Measurements from ENCODE around the gene PTGS2. TPM values are rescaled to one million over a fixed set of nuclear protein-coding genes. Genes with fewer than 3 reads are reported as not detected.
A peak's percentile ranks its signal among the peaks of the same experiment; 100 is the strongest.
"Not testable (repeated sequence)": the region's sequence is repeated elsewhere in the genome, so short reads cannot be mapped to it uniquely, and the experiment has no call there.

The PTGS2 gene
- total RNA-seq, 2 experiments from 2014 or later = 0.61 to 0.88 TPM

DNA sequence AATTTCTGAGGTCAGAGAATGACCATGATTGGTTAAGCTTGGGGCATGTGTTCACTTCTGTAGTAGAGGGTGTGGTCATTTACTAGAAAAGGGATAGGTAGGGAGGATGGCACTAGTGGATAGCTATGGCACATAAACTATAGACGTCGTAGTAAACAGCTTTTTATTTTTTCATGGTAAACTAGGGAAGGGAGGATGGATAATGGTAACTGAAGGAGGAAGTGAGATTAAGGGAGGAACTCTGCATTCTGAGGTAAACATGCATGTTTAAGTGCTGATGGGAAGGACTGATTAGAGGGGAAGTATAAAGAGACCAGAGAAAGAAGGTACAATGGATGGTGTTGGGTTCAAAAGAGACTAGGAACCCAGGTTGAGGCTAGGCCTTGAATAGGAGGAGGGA, 26.9 kb downstream of the PTGS2 start:
- H3K4me3 ChIP-seq (ENCODE audit: low read length) = no peak overlapping the region
- DNase-seq (no peak), ATAC-seq (ENCODE audit: poor library complexity) (no peak)
- Mint-ChIP-seq H3K4me3 (no peak overlapping the region), H3K4me1 (ENCODE audit: low read depth) (no peaks in the 10 kb centered on the region), H3K27me3 (no peaks in the 10 kb centered on the region), H3K9me3 (no peaks in the 10 kb centered on the region), H3K36me3 (ENCODE audit: low read depth) (no peaks in the 10 kb centered on the region), H3K27ac (no peak overlapping the region)
- POLR2A ChIA-PET = no interaction called here
- CTCF ChIA-PET = no interaction called here
- peaks cover 0 to 5% of the 10 kb centered on the region in 2 experiments for H3K9me3 ChIP-seq (ENCODE audit: control insufficient read depth in 1 of 2, insufficient read depth in 1 of 2, low read length in 2 of 2)
- intact Hi-C loops (cut with DNase I, micrococcal nuclease) = no loop called here
- no peaks in the 10 kb centered on the region for H3K36me3 ChIP-seq (ENCODE audit: insufficient read depth, low read length)
- H3K27ac ChIP-seq (ENCODE audit: low read depth in 1 of 2, low read length in 2 of 2) = no peak overlapping the region
- no peak for TF ChIP-seq CTCF (IDR thresholded peaks at IDR 0.05)
- H3K4me1 ChIP-seq (ENCODE audit: insufficient read depth, low read length) = no peaks in the 10 kb centered on the region
- H3K27me3 ChIP-seq (ENCODE audit: control insufficient read depth in 1 of 2, insufficient read depth in 2 of 2, low read length in 2 of 2) = no peaks in the 10 kb centered on the region

- POLR2A ChIA-PET = no interaction called here
- DNase-seq (no peak), ATAC-seq (ENCODE audit: poor library complexity) (no peak)
- CTCF ChIA-PET = no interaction called here
- Mint-ChIP-seq H3K36me3 (ENCODE audit: low read depth) (no peaks in the 10 kb centered on the region), H3K4me3 (no peak overlapping the region), H3K27ac (no peak overlapping the region), H3K9me3 (no peaks in the 10 kb centered on the region), H3K4me1 (ENCODE audit: low read depth) (no peaks in the 10 kb centered on the region), H3K27me3 (no peaks in the 10 kb centered on the region)
- Histone ChIP-seq H3K36me3 (ENCODE audit: insufficient read depth, low read length) (no peaks in the 10 kb centered on the region), H3K27ac (ENCODE audit: low read depth in 1 of 2, low read length in 2 of 2) (no peak overlapping the region), H3K4me1 (ENCODE audit: insufficient read depth, low read length) (no peaks in the 10 kb centered on the region), H3K9me3 (ENCODE audit: control insufficient read depth in 1 of 2, insufficient read depth in 1 of 2, low read length in 2 of 2) (no peaks in the 10 kb centered on the region), H3K27me3 (ENCODE audit: control insufficient read depth in 1 of 2, insufficient read depth in 2 of 2, low read length in 2 of 2) (no peaks in the 10 kb centered on the region), H3K4me3 (ENCODE audit: low read length) (no peak overlapping the region)
- intact Hi-C loops (cut with DNase I, micrococcal nuclease) = no loop called here
- no peak for TF ChIP-seq CTCF (IDR thresholded peaks at IDR 0.05)
Observed at GRCh38 chr1:186648613-186649012, 31.6 kb downstream of the PTGS2 start.

DNA sequence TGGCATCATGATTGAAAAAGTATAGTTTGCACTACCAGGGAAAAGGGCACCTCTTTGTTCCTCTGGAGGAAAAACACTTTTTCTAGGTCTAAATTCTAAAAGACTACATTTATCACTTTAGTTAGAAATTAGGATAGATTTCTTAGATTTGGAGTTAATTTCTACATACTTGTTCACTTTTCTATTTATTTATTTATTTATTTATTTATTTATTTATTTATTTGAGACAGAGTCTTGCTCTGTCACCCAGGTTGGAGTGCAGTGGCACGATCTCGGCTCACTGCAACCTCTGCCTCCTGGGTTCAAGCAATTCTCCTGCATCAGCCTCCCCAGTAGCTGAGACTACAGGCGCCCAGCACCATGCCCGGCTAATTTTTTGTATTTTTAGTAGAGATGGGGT, 32.2 kb downstream of the PTGS2 start:
- H3K27me3 Mint-ChIP-seq; intact Hi-C loops (cut with DNase I, micrococcal nuclease); H3K36me3 Mint-ChIP-seq (ENCODE audit: low read depth); H3K4me3 ChIP-seq (ENCODE audit: low read length); H3K4me1 Mint-ChIP-seq (ENCODE audit: low read depth); H3K36me3 ChIP-seq (ENCODE audit: insufficient read depth, low read length); H3K9me3 Mint-ChIP-seq; CTCF ChIA-PET; ATAC-seq (ENCODE audit: poor library complexity); POLR2A ChIA-PET; H3K27ac ChIP-seq (ENCODE audit: low read depth in 1 of 2, low read length in 2 of 2); H3K4me3 Mint-ChIP-seq; H3K9me3 ChIP-seq (ENCODE audit: control insufficient read depth in 1 of 2, insufficient read depth in 1 of 2, low read length in 2 of 2); H3K4me1 ChIP-seq (ENCODE audit: insufficient read depth, low read length); H3K27ac Mint-ChIP-seq; H3K27me3 ChIP-seq (ENCODE audit: control insufficient read depth in 1 of 2, insufficient read depth in 2 of 2, low read length in 2 of 2); DNase-seq: not testable (repeated sequence)

GRCh38 chr1:186643614-186644013, 36.6 kb downstream of the PTGS2 start:
- POLR2A ChIA-PET = no interaction called here
- no peaks in the 10 kb centered on the region for H3K4me1 Mint-ChIP-seq (ENCODE audit: low read depth)
- no peaks in the 10 kb centered on the region for H3K36me3 Mint-ChIP-seq (ENCODE audit: low read depth)
- H3K27me3 Mint-ChIP-seq = no peaks in the 10 kb centered on the region
- no peaks in the 10 kb centered on the region for H3K9me3 Mint-ChIP-seq
- Histone ChIP-seq H3K9me3 (ENCODE audit: control insufficient read depth in 1 of 2, insufficient read depth in 1 of 2, low read length in 2 of 2) (no peaks in the 10 kb centered on the region), H3K27ac (ENCODE audit: low read depth in 1 of 2, low read length in 2 of 2) (no peak overlapping the region), H3K4me3 (ENCODE audit: low read length) (no peak overlapping the region), H3K27me3 (ENCODE audit: control insufficient read depth in 1 of 2, insufficient read depth in 2 of 2, low read length in 2 of 2) (no peaks in the 10 kb centered on the region), H3K36me3 (ENCODE audit: insufficient read depth, low read length) (no peaks in the 10 kb centered on the region), H3K4me1 (ENCODE audit: insufficient read depth, low read length) (no peaks in the 10 kb centered on the region)
- no peak for ATAC-seq (ENCODE audit: poor library complexity)
- peak in 2 of 14 experiments; percentile 39 to 46 for DNase-seq
- TF ChIP-seq CTCF (IDR thresholded peaks at IDR 0.05) = no peak
- H3K4me3 Mint-ChIP-seq = no peak overlapping the region
- no peak overlapping the region for H3K27ac Mint-ChIP-seq
- CTCF ChIA-PET = no interaction called here
- intact Hi-C loops (cut with DNase I, micrococcal nuclease) = no loop called here

GRCh38 chr1:186637567-186637966, 42.7 kb downstream of the PTGS2 start:
- H3K4me1 ChIP-seq (ENCODE audit: insufficient read depth, low read length); H3K27ac Mint-ChIP-seq; POLR2A ChIA-PET; H3K4me3 Mint-ChIP-seq; CTCF ChIA-PET; H3K27ac ChIP-seq (ENCODE audit: low read depth in 1 of 2, low read length in 2 of 2); intact Hi-C loops (cut with DNase I, micrococcal nuclease); H3K4me1 Mint-ChIP-seq (ENCODE audit: low read depth); DNase-seq; H3K27me3 Mint-ChIP-seq; H3K36me3 Mint-ChIP-seq (ENCODE audit: low read depth); H3K4me3 ChIP-seq (ENCODE audit: low read length); ATAC-seq (ENCODE audit: poor library complexity); H3K36me3 ChIP-seq (ENCODE audit: insufficient read depth, low read length); H3K27me3 ChIP-seq (ENCODE audit: control insufficient read depth in 1 of 2, insufficient read depth in 2 of 2, low read length in 2 of 2); H3K9me3 Mint-ChIP-seq; H3K9me3 ChIP-seq (ENCODE audit: control insufficient read depth in 1 of 2, insufficient read depth in 1 of 2, low read length in 2 of 2): not testable (repeated sequence)
